Naive thymus-derived CD8-positive, alpha-beta T cell (primary cell): ENCODE data around the gene PRKCH. TPM values are rescaled to one million over a fixed set of nuclear protein-coding genes. Genes with fewer than 3 reads are reported as not detected.

Experiments used
- ATAC-seq, 2 donors: fragments of 150-1000 bp; cut with Tn5 transposase in 1 of 2; sonication (Bioruptor Pico), chemical (Tn5 transposase) in 1 of 2; 1 replicate in 1 of 2; 2 replicates in 1 of 2; pipeline ENCODE4 v1.10.0; 2021; ENCODE audit warnings: mild to moderate bottlenecking in 2 of 2, moderate library complexity in 2 of 2
- POLR2A ChIA-PET: fragments of 350-600 bp; sonication (Branson Sonifier 250); formaldehyde crosslinking; loops from one replicate; lab custom pipeline; 2021; ENCODE audit warnings: antibody characterized with exemption; lab: Charles Lee
- DNase-seq, 10 donors: peaks; one replicate each; pipeline versions ENCODE4 v3.0.0 to v3.0.0-alpha.2; 2020 to 2022
- H3K27ac Mint-ChIP-seq, 10 donors: one replicate each; pipeline ENCODE4 v1.8.0; 2020 to 2022; ENCODE audit warnings: mild to moderate bottlenecking in 10 of 10, mixed read lengths in 10 of 10, moderate library complexity in 4 of 10, inconsistent platforms in 1 of 10
- H3K27me3 Mint-ChIP-seq, 5 donors: one replicate each; pipeline ENCODE4 v1.8.0; 2021 to 2022; ENCODE audit warnings: mixed read lengths in 5 of 5
- H3K36me3 Mint-ChIP-seq, 3 donors: one replicate each; pipeline ENCODE4 v1.8.0; 2020 to 2022; ENCODE audit warnings: mixed read lengths in 3 of 3, mild to moderate bottlenecking in 2 of 3, inconsistent platforms in 1 of 3
- H3K4me1 Mint-ChIP-seq, 4 donors: one replicate each; pipeline ENCODE4 v1.8.0; 2021 to 2022; ENCODE audit warnings: mixed read lengths in 4 of 4
- H3K4me3 Mint-ChIP-seq, 10 donors: one replicate each; pipeline ENCODE4 v1.8.0; 2020 to 2022; ENCODE audit warnings: mild to moderate bottlenecking in 10 of 10, mixed read lengths in 10 of 10, moderate library complexity in 6 of 10, inconsistent platforms in 1 of 10
- H3K9me3 Mint-ChIP-seq, 9 donors: one replicate each; pipeline ENCODE4 v1.8.0; 2020 to 2022; ENCODE audit warnings: mixed read lengths in 9 of 9, mild to moderate bottlenecking in 3 of 9, inconsistent platforms in 1 of 9, moderate library complexity in 1 of 9
- polyA plus RNA-seq, 3 donors: library from polyadenylated mRNA; unstranded; fragments of 300-500 nt; fragmentation: Illumina TruSeq; gene quantifications; one replicate each; pipeline ENCODE4 v1.2.3, GENCODE V29; 2021
- total RNA-seq, 8 experiments: library from RNA in 2 of 8; stranded (reverse) in 2 of 8; gene quantifications; one replicate each; pipeline ENCODE4 v1.2.3 and lab custom pipeline; 2021 to 2026

The PRKCH gene
- total and polyA plus RNA-seq, 5 experiments from 2014 or later = 184 to 306 (median 264) TPM

DNA sequence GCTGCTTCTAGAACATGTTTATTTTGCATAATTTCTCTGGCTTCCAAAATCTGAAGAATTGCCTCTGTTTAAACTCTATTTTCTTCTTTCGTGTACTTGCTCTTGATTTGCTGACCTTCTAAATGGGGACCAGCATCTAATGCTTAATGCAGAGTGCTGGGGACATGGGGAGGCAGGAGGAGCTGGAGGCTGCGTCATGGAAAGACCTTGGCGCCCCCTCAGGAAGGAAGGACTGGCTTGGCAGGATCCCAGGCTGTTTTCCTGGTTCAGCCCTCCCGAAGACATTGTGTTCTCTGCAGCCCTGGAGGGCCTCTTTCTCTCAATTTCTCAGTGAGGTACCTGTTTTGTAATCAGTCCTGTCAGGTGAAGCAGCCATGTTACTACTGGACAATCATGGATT is 5.5 kb downstream of the PRKCH start:
- Mint-ChIP-seq H3K4me1 (peaks cover 34 to 74% (median 67%) of the 10 kb centered on the region in 4 donors), H3K4me3 (peak overlapping the region in 9 of 10 donors; percentile 84 to 100 (median 98)), H3K27me3 (no peaks in the 10 kb centered on the region), H3K36me3 (peaks cover 14 to 42% (median 38%) of the 10 kb centered on the region in 3 donors), H3K27ac (peak overlapping the region in 9 of 10 donors; percentile 94 to 98 (median 97)), H3K9me3 (no peaks in the 10 kb centered on the region)
- DNase-seq = peak in 2 of 10 donors; percentile 38 to 62
- no peak for ATAC-seq
- POLR2A ChIA-PET = interaction anchor here (0.9 to 12.5 kb wide), 3 partner anchors 9 to 126 kb away, joined by 3 to 259 read pairs (median 3); no protein-coding TSS in a partner anchor

DNA sequence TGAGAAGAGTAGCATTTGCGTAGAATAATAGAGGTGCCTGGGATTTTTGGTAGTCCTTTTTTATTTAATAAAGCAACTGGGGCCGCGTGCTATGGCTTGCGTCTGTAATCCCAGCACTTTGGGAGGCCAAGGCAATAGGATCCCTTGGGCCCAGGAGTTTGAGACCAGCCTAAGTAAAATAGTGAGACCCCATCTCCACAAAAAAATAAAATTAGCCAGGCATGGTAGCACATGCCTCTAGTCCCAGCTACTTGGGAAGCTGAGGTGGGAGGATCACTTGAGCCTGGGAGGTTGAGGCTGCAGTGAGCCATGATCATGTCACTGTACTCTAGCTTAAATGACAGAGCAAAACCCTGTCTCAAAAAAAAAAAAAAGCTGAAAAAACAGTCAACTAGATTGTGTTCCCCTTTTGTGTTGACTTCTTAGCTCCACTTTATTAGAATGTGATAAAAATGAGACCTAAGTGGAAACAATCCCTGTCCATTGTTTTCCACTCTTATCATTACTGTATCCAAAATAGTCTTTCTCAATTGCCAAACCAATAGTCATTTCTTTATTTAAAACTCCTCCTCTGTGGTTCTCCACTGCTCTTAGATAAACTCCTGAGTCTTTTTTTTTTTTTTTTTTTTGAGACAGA is 7.4 kb downstream of the PRKCH start:
- Mint-ChIP-seq H3K27ac (peak overlapping the region in 9 of 10 donors; percentile 94 to 98 (median 97)), H3K4me3 (peak overlapping the region in 9 of 10 donors; percentile 84 to 100 (median 96)), H3K36me3 (peaks cover 4 to 37% (median 34%) of the 10 kb centered on the region in 3 donors), H3K4me1 (peaks cover 43 to 89% (median 80%) of the 10 kb centered on the region in 4 donors), H3K9me3 (no peaks in the 10 kb centered on the region), H3K27me3 (no peaks in the 10 kb centered on the region)
- DNase-seq = peak in 2 of 10 donors; percentile 38 to 43
- peak in 1 of 2 donors; percentile 13 for ATAC-seq
- POLR2A ChIA-PET = interaction anchor here (0.6 to 14.5 kb wide), 9 partner anchors 5 to 368 kb away, joined by 3 to 259 read pairs (median 4); partner anchors contain the start of gene PRKCH

DNA sequence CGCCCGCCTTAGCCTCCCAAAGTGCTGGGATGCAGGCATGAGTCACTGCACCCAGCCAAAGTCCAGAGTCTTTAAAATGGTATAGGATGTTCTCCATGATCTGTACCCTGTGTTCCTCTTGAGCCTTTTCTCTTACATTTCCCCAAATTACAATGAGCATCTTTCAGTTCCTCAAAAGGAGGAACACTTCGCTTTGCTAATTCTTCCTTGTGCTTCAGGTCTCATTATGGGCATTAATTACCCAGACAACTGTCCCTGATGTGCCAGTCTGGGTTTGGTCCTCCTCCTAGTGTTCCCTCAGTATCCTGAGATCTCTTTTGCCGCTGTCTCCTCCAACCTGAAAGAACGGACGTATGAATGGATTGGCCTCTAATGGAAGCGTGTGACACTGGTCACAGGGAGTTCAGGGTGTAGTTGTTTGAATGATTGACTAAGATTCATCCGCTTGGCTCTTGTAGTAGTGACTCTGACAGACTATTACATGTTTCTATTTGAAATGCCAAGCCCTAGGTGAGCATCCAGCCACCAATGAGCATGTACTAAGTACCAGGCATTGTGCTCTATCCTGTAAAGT is 8.2 kb downstream of the PRKCH start:
- ATAC-seq (no peak), DNase-seq (no peak)
- H3K4me3 Mint-ChIP-seq = peak overlapping the region in 9 of 10 donors; percentile 84 to 100 (median 96)
- H3K27me3 Mint-ChIP-seq = no peaks in the 10 kb centered on the region
- H3K4me1 Mint-ChIP-seq = peaks cover 46 to 91% (median 85%) of the 10 kb centered on the region in 4 donors
- no peaks in the 10 kb centered on the region for H3K9me3 Mint-ChIP-seq
- POLR2A ChIA-PET = interaction anchor here (0.7 to 14.5 kb wide), 3 partner anchors 6 to 59 kb away, joined by 3 to 259 read pairs (median 259); partner anchors contain the start of gene PRKCH
- H3K36me3 Mint-ChIP-seq = peaks cover 0 to 35% (median 34%) of the 10 kb centered on the region in 3 donors
- peak overlapping the region in 9 of 10 donors; percentile 94 to 98 (median 97) for H3K27ac Mint-ChIP-seq

DNA sequence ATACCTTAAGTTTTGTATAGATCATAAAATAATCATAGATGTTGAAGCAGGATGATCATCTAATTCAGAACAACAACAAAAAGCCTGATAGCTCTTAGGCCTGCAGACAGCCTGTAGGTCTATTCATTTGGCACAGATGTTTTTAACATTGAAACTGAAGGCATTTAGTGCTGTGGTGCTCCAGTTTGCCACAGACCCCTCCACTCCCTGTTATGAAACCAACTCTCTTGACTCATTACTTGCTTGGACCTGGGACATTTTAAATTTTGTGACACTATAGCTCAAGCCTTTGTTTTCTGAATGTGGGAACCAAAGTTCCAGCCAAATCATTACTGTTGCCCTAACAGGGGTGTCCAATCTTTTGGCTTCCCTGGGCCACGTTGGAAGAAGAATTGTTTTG is 9.1 kb downstream of the PRKCH start:
- POLR2A ChIA-PET = interaction anchor here (0.6 to 14.5 kb wide), 4 partner anchors 7 to 25 kb away, joined by 3 to 259 read pairs (median 72); partner anchors contain the start of gene PRKCH
- peaks cover 47 to 90% (median 85%) of the 10 kb centered on the region in 4 donors for H3K4me1 Mint-ChIP-seq
- H3K4me3 Mint-ChIP-seq = peak overlapping the region in 9 of 10 donors; percentile 84 to 100 (median 96)
- H3K27me3 Mint-ChIP-seq = no peaks in the 10 kb centered on the region
- ATAC-seq (peak in 1 of 2 donors; percentile 11), DNase-seq (no peak)
- no peaks in the 10 kb centered on the region for H3K9me3 Mint-ChIP-seq
- H3K36me3 Mint-ChIP-seq = peaks cover 0 to 30% (median 30%) of the 10 kb centered on the region in 3 donors
- H3K27ac Mint-ChIP-seq = peak overlapping the region in 9 of 10 donors; percentile 94 to 98 (median 97)

DNA sequence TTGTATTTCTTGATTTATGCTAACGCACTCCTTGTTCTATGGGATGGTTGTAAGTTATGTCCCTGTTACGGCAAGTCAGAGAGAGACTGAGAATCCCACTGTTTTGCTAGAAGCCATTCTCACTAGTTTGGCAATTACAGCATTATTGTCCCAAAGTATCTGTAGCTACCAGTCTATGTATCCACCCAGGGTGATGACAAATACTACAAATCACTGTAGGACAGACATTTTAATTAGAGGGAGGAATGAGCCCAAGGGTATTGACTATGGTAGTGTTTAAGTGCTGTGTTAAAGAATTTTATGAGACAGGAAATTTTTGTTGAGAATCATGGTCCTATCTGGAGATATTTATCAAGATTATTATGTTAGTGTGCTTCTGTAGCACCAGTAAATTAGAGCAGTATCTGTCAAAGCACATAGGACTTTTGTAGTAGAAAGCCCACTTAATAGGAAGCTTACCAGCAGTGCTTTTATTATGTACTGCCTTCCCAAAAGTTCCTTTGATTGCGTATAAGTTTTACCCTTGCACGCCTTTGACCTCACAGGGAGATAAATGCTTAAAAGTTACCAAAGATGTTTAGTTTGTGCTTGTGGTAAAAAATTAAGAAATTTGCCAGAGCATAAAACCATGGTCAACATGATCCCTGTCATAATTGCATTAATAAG is 10.7 kb downstream of the PRKCH start:
- Mint-ChIP-seq H3K27me3 (no peaks in the 10 kb centered on the region), H3K4me3 (peak overlapping the region; percentile 77 to 93 (median 88)), H3K36me3 (peaks cover 0 to 26% (median 26%) of the 10 kb centered on the region in 3 donors), H3K9me3 (no peaks in the 10 kb centered on the region), H3K27ac (peak overlapping the region in 9 of 10 donors; percentile 96 to 100 (median 99)), H3K4me1 (peaks cover 47 to 90% (median 84%) of the 10 kb centered on the region in 4 donors)
- DNase-seq (no peak), ATAC-seq (no peak)
- POLR2A ChIA-PET = interaction anchor here (0.6 to 14.5 kb wide), 8 partner anchors 9 to 152 kb away, joined by 3 to 259 read pairs (median 6); partner anchors contain the start of gene PRKCH

DNA sequence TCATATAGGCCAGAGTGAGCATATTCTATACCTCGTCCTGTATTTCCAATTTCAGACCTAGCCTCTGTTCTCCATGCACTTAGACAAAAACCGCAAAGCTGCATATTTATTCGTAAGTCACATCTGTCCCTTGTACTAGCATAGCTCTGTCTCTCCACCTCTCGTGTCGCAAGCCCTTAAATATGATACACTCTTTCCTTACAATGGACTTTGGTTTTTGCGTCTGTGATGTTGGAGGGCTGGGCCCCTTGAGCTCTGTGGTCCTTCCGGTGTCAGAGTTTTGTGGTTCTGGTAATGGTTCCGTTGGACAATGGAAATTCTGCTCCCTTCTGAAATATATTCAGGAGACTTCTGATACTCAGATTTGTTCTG is 11.3 kb downstream of the PRKCH start:
- Mint-ChIP-seq H3K27me3 (no peaks in the 10 kb centered on the region), H3K4me3 (peak overlapping the region; percentile 77 to 93 (median 88)), H3K27ac (peak overlapping the region in 9 of 10 donors; percentile 96 to 100 (median 99)), H3K9me3 (no peaks in the 10 kb centered on the region), H3K4me1 (peaks cover 44 to 90% (median 84%) of the 10 kb centered on the region in 4 donors), H3K36me3 (peaks cover 0 to 24% (median 21%) of the 10 kb centered on the region in 3 donors)
- POLR2A ChIA-PET = interaction anchor here (0.6 to 14.5 kb wide), 10 partner anchors 9 to 152 kb away, joined by 3 to 259 read pairs (median 5); partner anchors contain the start of genes PRKCH and TMEM30B
- ATAC-seq = peak; percentile 15 to 17
- DNase-seq = peak in 2 of 10 donors; percentile 40 to 42

DNA sequence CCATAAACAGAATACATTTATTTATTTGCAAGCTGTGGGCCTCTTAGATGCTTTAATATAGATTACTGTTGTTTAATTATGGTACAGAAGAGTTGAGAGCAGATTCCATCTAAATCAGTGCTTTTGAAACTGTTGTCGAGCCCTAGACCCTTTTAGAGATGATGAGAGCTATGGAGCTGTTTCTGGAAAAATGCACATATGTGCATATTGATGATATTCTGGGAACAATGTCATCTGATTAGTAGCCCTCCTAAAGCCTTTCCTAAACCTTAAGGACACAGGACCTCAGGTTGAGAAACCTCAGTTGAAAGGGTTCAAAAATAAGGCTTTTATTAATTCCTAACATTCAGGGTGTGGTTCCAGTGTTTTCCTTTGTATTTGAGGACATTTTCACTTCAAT is 11.7 kb downstream of the PRKCH start:
- no peaks in the 10 kb centered on the region for H3K27me3 Mint-ChIP-seq
- DNase-seq = no peak
- peaks cover 0 to 24% (median 21%) of the 10 kb centered on the region in 3 donors for H3K36me3 Mint-ChIP-seq
- H3K4me3 Mint-ChIP-seq = peak overlapping the region; percentile 77 to 93 (median 88)
- H3K27ac Mint-ChIP-seq = peak overlapping the region in 9 of 10 donors; percentile 96 to 100 (median 99)
- no peaks in the 10 kb centered on the region for H3K9me3 Mint-ChIP-seq
- POLR2A ChIA-PET = interaction anchor here (0.9 to 14.5 kb wide), 8 partner anchors 10 to 119 kb away, joined by 3 to 259 read pairs (median 6); partner anchors contain the start of genes PRKCH and TMEM30B
- no peak for ATAC-seq
- peaks cover 48 to 93% (median 87%) of the 10 kb centered on the region in 4 donors for H3K4me1 Mint-ChIP-seq

DNA sequence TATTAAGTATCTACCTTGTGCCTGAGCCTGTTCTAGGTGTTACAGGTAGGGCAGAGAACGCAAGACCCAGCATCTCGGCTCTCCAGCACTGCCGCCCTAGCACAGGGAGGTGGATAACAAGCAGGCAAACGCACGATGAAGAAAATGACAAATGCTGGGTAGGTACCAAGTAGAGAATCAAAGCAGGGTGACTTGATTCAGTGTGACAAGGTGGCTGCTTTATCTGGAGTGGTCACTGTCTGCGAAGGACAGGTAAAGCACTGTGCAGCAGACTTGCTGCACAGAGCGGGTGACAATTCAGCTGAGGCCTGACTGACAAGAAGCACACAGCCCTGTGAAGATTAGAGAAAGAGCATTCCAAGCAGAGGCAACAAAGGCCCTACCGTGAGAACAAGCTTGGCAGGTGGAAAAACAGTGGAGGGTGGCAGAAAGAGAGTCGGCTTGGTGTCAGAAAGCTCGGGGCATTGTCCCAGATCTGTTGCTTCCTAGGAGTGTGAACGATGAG is 12.9 kb downstream of the PRKCH start:
- POLR2A ChIA-PET = interaction anchor here (0.5 to 14.5 kb wide), 12 partner anchors 11 to 144 kb away, joined by 3 to 259 read pairs (median 4); partner anchors contain the start of genes PRKCH and TMEM30B
- Mint-ChIP-seq H3K4me3 (peak overlapping the region; percentile 77 to 93 (median 89)), H3K27ac (peak overlapping the region in 9 of 10 donors; percentile 96 to 100 (median 99)), H3K4me1 (peaks cover 48 to 93% (median 87%) of the 10 kb centered on the region in 4 donors), H3K36me3 (peaks cover 0 to 21% (median 18%) of the 10 kb centered on the region in 3 donors), H3K27me3 (no peaks in the 10 kb centered on the region), H3K9me3 (no peaks in the 10 kb centered on the region)
- ATAC-seq (peak in 1 of 2 donors; percentile 15), DNase-seq (peak in 5 of 10 donors; percentile 27 to 72 (median 52))

DNA sequence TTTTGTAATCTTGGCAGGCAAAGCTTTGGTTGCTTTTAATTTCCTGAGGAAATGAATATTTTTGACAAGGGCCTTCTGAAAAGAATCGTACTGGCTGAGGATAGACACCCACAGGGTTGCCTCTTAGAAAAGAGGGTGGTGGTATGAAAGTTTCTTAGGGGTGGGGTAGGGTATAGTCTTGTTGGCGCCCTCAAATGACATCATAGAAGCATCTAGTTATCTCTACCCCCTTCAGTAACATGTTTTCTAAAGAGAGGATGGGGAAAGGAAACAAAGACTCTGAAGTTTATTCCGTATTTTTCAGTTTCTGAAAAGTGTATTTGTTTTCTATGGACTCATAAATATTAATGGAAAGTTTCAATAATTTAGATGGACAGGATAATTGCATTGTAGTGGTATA is 13.7 kb downstream of the PRKCH start:
- Mint-ChIP-seq H3K4me3 (peak overlapping the region; percentile 61 to 90 (median 86)), H3K27ac (peak overlapping the region in 9 of 10 donors; percentile 96 to 100 (median 99)), H3K9me3 (no peaks in the 10 kb centered on the region), H3K36me3 (peaks cover 0 to 17% (median 16%) of the 10 kb centered on the region in 3 donors), H3K27me3 (no peaks in the 10 kb centered on the region), H3K4me1 (peaks cover 43 to 90% (median 84%) of the 10 kb centered on the region in 4 donors)
- DNase-seq = peak in 6 of 10 donors; percentile 33 to 70 (median 58)
- POLR2A ChIA-PET = interaction anchor here (0.7 to 14.5 kb wide), 8 partner anchors 11 to 143 kb away, joined by 3 to 259 read pairs (median 6); partner anchors contain the start of genes PRKCH and TMEM30B
- ATAC-seq = peak; percentile 7 to 18

DNA sequence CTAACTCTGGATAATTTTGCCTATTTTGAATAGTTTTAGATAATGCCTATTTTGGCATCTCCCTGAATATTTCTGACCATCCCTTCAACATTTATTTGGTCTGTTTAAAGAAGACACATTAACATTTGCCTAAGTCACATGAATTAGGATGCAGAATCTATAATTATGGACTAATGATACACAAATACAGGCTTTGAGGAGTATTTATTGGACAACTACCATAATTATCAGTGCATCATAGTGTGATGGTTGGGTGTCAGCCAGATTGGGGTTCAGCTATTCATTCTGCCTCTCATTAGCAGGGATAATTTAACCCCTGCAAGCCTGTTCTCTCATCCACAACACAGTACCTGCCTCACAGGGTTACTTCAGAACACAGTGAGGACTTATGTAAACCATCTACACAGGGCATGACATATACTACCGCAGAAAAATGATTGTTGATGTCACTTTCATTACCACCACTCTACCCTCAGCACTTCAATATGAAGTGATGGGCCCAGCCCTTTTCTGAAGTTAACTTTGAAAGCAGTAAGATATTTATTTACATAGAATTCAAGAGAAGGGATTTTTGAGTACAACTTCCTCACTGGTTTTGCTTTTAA is 14.4 kb downstream of the PRKCH start:
- Mint-ChIP-seq H3K36me3 (peaks cover 0 to 15% (median 13%) of the 10 kb centered on the region in 3 donors), H3K4me1 (peaks cover 48 to 90% (median 84%) of the 10 kb centered on the region in 4 donors), H3K9me3 (no peaks in the 10 kb centered on the region), H3K27ac (peak overlapping the region in 9 of 10 donors; percentile 96 to 100 (median 99)), H3K4me3 (peak overlapping the region; percentile 61 to 90 (median 86)), H3K27me3 (no peaks in the 10 kb centered on the region)
- peak; percentile 45 to 73 for ATAC-seq
- DNase-seq = peak in 6 of 10 donors; percentile 49 to 84 (median 74)
- POLR2A ChIA-PET = interaction anchor here (0.7 to 14.5 kb wide), 4 partner anchors 10 to 67 kb away, joined by 3 to 259 read pairs (median 70); partner anchors contain the start of gene PRKCH
